Subcutaneous abdominal adipose tissue (tissue), 5 donors: ENCODE data around the gene GRIP2.

Source experiments
- H3K27ac ChIP-seq: one replicate; pipeline ENCODE4 v1.7.0; 2013; ENCODE audit warnings: low read depth, mild to moderate bottlenecking, inconsistent platforms, low read length, moderate library complexity
- H3K27me3 ChIP-seq, 5 donors: one replicate each; pipeline ENCODE4 v1.7.0; 2013; ENCODE audit warnings: low read length in 5 of 5, inconsistent platforms in 1 of 5; ENCODE audit not compliant: control insufficient read depth in 5 of 5, insufficient read depth in 4 of 5
- H3K36me3 ChIP-seq, 5 donors: one replicate each; pipeline ENCODE4 v1.7.0; 2013; ENCODE audit warnings: low read length in 5 of 5; ENCODE audit not compliant: control insufficient read depth in 5 of 5, insufficient read depth in 5 of 5
- H3K4me1 ChIP-seq, 5 donors: one replicate each; pipeline ENCODE4 v1.7.0; 2013; ENCODE audit warnings: low read length in 5 of 5, mild to moderate bottlenecking in 3 of 5, moderate library complexity in 1 of 5; ENCODE audit not compliant: control insufficient read depth in 5 of 5, insufficient read depth in 5 of 5
- H3K4me3 ChIP-seq, 5 donors: one replicate each; pipeline ENCODE4 v1.7.0; 2013; ENCODE audit warnings: low read length in 5 of 5, low read depth in 1 of 5
- H3K9ac ChIP-seq, 5 donors: one replicate each; pipeline ENCODE4 v1.7.0; 2013; ENCODE audit warnings: low read length in 5 of 5, mild to moderate bottlenecking in 4 of 5, moderate library complexity in 3 of 5
- H3K9me3 ChIP-seq, 5 donors: one replicate each; pipeline ENCODE4 v1.7.0; 2013; ENCODE audit warnings: low read length in 5 of 5; ENCODE audit not compliant: control insufficient read depth in 5 of 5
- donor health status: healthy.
- donor health status: healthy.
- donor health status: healthy.
- donor health status: healthy.
- donor health status: healthy.

GRIP2 gene

DNA sequence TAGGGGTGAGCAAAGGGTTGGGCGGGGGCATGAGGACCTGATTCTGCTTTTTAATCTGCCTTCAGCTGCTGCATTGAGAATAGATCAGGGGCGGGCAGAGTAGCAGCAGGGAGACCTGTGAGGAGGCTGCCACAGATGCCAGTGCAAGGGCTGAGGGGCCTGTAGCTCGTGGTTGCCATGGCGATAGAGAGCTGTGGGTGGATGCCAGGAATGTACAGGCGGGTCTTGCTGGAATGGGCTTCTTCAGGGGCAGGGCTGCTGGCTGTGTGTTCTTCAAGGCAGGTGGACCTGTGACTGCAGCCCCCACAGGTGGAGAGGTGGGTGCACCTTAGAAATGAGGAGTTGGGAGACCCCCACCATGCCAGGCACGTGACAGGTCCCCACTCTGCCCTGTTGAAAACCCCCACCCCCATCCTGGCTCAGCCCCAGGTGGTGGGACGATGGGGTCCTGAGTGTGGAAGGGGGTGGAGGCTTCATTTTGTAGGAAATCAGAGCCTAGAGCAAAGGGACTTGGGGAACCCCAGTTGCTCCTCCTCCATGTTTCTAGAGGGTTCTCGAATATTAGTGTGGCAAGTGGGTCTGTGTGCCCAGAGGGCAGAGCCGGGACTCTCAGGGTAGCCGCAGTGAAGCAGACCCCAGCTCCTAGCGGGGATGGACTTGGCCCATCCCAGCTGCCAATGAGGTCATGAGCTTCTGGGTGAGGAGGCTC, 99.5 kb downstream of the GRIP2 start:
- Histone ChIP-seq H3K27ac (no peak overlapping the region), H3K4me1 (peaks cover 15 to 59% (median 37%) of the 10 kb centered on the region in 5 donors), H3K9ac (no peak overlapping the region), H3K9me3 (no peaks in the 10 kb centered on the region), H3K4me3 (no peak overlapping the region), H3K36me3 (peaks cover 0 to 16% (median 3%) of the 10 kb centered on the region in 5 donors), H3K27me3 (peaks cover 0 to 11% (median 0%) of the 10 kb centered on the region in 5 donors)

DNA sequence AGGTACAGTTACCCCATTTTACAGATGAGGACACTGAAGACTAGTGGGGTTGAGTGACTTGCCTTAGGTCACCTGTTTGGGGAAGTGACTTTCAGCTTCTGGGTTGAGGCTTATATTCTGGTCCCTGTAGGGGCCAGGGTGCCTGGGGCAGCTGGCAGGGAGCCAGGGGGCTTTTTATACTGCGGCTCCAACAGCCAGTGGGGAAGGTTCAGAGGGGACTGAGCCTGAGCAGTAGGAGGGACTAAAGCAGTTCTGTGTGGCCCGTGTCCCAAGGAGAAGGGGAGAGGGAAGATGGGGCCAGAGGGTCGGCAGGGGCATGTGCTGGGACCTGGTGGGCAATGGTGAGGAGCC, 100.0 kb downstream of the GRIP2 start:
- peak overlapping the region; percentile 37 for H3K27ac ChIP-seq
- no peak overlapping the region for H3K9ac ChIP-seq
- no peaks in the 10 kb centered on the region for H3K9me3 ChIP-seq
- H3K27me3 ChIP-seq, result peaks cover 0 to 11% (median 0%) of the 10 kb centered on the region in 5 donors
- H3K36me3 ChIP-seq, result peaks cover 0 to 12% (median 0%) of the 10 kb centered on the region in 5 donors
- H3K4me1 ChIP-seq, result peaks cover 15 to 64% (median 42%) of the 10 kb centered on the region in 5 donors
- H3K4me3 ChIP-seq, result peak overlapping the region in 1 of 5 donors; percentile 50

DNA sequence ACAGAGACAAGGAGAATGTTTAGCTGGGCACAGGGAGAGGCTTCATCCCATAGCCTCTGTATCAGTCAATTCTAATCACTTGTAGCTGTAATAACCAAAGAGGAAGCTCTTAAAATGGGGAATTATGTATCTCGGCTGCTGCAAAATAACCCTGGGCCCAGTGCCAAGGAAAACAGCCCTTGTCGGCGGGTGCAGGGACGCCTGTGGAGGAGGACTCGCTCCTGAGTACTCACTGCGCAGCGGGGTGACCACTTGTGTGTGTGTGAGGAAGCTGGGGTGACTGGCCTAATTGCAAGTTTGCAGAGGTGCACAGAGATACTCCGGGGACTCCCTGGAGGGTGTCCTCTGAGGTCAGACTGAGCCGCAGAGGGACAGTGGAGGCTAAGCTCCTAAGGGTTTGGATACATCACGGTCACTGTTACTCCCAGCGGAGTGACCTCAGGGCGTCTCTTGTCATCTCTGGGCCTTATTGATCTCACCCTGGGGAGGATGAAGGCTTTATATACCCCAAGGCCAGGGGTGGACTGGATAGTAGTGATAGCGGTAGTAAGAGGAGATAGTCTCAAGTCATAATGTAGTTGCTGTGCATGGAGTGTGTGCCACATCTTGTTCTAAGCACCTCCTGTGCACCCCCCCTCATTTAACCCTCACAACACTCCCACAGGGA, 100.5 kb downstream of the GRIP2 start:
- peak overlapping the region; percentile 37 for H3K27ac ChIP-seq
- H3K4me3 ChIP-seq, result peak overlapping the region in 2 of 5 donors; percentile 30 to 50
- peaks cover 15 to 69% (median 47%) of the 10 kb centered on the region in 5 donors for H3K4me1 ChIP-seq
- peaks cover 0 to 9% (median 0%) of the 10 kb centered on the region in 5 donors for H3K36me3 ChIP-seq
- H3K9me3 ChIP-seq, result no peaks in the 10 kb centered on the region
- peak overlapping the region in 1 of 5 donors; percentile 26 for H3K9ac ChIP-seq
- H3K27me3 ChIP-seq, result peaks cover 0 to 11% (median 0%) of the 10 kb centered on the region in 5 donors
